Activated naive CD4-positive, alpha-beta T cell treated with anti-CD3 and anti-CD28 coated beads, Interleukin-2, amount 10 ng/mL, durations not matched to agents 5 hours and 36 hours (primary cell): ENCODE data around the gene SLC15A5. TPM values are rescaled to one million over a fixed set of nuclear protein-coding genes. Genes with fewer than 3 reads are reported as not detected.

Experiments used
- total RNA-seq, 2 experiments: library from RNA; stranded (reverse); gene quantifications; one replicate each; pipeline ENCODE4 v1.2.3, GENCODE V29; 2021

The SLC15A5 gene, protein sequence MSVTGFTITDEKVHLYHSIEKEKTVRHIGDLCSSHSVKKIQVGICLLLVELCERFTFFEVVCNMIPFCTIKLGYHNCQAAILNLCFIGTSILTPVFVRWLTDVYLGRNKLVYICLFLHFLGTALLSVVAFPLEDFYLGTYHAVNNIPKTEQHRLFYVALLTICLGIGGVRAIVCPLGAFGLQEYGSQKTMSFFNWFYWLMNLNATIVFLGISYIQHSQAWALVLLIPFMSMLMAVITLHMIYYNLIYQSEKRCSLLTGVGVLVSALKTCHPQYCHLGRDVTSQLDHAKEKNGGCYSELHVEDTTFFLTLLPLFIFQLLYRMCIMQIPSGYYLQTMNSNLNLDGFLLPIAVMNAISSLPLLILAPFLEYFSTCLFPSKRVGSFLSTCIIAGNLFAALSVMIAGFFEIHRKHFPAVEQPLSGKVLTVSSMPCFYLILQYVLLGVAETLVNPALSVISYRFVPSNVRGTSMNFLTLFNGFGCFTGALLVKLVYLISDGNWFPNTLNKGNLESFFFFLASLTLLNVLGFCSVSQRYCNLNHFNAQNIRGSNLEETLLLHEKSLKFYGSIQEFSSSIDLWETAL
- total RNA-seq = not detected

GRCh38 chr12:16277585-16277984, at the start of gene SLC15A5:
SLC15A5 (minus strand) TSS chr12:16277685; CDS start chr12:16277685, 0 bp downstream.

Other genes starting within 250 kb of the SLC15A5 start
- not detected for gene MGST1, start 70.0 kb upstream of the SLC15A5 start, total RNA-seq